GM21367 (cell line): Measurements from ENCODE around the gene CXCL1.

Source experiments
- ATAC-seq: cut with Tn5 transposase; IDR thresholded peaks from one replicate; pipeline ENCODE4 v1.9.1; 2021; ENCODE audit not compliant: unreplicated experiment

The CXCL1 gene

DNA sequence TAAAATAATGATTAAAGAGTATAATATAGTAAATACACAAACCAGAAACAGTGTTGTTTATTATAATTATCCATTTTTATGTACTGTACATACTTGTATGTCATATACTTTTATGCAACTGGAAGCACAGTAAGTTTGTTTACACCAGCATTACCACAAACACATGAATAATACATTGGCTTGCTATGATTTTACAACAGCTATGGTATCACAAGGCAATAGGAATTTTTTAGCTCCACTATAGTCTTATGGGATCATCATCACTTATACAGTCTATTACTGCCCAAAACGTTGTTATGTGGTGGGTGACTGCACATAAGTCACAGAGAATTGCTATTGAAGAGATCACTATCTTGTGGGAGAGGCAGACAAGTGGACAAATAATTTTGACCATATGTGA, 17.9 kb upstream of the CXCL1 start:
- no peak for ATAC-seq

DNA sequence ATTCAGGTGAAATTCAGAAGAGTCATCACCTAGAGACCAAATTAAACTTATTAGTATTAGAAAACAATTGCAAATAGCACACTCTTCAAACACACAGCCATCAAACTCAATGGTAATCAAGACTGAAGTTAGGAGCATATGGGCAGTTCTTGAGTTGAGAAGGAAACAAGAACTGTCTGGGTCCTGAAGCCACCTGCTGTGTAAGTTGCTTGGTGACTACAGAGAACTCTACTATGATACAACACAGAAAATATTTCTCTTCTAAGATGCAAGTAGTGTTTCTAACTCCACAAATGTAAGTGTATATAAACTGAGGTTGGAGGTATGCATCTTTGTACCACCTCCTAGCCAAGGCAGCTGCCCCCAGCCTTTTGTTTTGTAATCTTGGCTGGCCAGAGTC, 16.4 kb upstream of the CXCL1 start:
- ATAC-seq: no peak

DNA sequence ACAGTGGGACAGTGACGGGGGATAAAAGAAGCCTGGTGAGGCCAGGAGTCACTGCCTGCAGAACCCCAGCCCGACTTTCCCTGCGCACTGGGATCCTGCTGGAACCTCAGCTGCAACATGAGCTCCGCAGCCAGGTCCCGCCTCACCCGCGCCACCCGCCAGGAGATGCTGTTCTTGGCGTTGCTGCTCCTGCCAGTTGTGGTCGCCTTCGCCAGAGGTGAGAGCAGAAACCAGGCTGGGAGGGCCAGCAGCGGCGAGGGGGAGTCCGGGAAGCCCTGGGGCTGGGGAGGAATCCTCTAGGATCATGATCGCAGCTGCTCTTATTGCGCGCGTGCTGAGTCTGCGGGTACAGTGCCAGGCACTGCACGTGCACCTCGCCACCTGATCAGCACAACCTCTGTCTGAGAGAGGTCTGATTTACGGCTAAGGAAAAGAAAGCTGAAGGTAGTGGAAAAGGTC, 15.9 kb upstream of the CXCL1 start, which contains the start of gene PF4V1:
TSS of gene PF4V1 (plus strand) at position 51 of the 459 bp plus-strand sequence. CDS start at position 118, 67 bp downstream.
- no peak for ATAC-seq

DNA sequence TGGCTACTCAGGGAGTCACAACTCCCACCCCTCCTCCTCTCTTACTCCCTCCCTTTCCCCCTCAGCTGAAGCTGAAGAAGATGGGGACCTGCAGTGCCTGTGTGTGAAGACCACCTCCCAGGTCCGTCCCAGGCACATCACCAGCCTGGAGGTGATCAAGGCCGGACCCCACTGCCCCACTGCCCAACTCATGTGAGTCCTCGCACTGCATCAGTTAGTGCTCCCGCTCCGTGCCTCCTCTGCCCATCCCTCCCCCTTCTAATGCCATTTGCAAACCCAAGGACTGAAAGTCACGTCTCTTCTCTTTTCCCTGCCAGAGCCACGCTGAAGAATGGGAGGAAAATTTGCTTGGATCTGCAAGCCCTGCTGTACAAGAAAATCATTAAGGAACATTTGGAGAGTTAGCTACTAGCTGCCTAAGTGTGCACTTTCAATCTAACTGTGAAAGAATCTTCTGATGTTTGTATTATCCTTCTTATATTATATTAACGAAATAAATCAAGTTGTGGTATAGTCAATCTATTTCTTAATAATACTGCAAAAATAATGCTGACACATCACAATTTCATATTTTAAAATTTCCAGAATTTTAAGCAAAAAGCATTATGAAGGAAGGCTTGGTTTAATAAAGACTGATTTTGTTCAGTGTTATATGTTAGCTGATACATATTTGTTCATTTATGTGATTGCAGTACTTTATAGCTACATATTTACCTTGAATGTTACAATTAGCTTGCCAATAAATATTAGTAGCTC, 15.3 kb upstream of the CXCL1 start:
- no peak for ATAC-seq

DNA sequence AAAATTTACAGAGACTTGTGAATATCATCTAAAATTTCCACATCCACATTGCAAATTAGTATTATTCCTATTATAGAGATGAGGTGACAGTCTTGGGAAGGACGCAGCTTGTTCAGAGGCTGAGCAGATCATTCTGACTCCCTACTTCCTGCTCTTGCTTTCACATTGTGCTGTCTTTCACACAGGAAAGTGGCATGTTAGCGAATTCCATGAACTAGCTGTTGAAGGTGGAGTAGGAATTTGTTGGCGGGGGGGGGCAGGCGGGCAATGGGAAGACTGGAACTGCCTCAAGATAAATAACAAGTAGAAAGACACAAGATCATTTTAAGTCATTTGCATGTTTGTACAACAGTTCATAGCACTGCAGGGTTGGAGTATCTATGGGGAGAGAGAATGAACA, 13.8 kb upstream of the CXCL1 start:
- no peak for ATAC-seq

DNA sequence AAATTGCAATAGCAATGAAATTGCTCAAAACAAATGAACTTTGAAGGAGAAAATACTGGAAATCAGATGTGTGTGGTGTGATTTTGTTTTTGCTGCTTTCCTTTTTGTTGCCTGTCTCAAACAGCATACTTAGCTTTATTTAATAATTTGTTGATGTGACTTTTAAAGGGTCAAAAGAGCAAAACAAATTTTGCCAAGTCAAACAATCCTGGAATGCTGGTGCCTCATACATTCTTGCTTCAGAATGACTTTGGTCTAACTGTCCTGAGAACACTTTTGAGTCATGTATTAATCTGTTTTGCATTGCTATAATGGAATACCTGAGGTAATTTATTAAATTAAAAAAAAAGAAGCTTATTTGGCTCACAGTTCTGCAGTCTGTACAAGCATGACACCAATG, 12.7 kb upstream of the CXCL1 start:
- ATAC-seq: no peak

DNA sequence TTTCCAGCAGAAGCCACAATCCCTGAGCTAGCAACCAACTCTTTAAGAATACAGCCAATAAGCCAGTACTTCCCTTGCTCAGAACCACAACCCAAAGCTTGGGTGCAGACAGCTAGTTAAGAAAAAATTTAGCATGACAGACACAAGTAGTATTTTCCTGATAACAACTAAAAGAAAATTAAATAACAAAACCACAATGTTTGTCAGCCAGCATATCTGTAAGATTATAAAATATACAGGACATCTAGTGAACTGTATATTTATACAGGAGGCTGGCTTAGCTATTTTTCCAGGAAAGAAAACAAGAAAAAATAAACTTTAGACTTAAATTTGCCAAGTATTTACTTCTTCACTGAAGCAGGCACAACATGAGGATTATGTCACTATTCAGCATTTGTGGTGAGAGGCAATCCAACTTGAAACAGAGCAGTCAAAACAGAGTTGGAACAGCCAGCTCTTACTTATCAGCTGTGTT, 9.5 kb upstream of the CXCL1 start:
- no peak for ATAC-seq

DNA sequence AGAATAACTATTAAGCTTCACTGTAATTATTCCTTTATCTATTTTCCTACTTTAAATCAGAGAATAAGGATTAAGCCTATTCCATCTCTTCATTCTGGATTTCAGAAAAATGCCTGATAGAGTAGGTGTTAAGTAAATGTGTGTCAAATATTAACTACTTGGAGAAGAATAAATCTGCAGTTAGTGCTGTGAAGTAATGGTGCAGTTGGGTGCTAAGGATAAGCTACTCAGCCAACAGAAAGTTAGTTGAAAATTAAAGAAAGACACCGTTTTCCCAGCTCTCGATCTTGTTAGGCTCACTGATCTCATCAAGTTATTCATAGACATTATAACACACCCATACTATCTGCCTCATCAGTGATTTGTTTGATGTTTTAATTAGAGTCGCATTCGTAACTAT, 9.0 kb upstream of the CXCL1 start:
- ATAC-seq: no peak

DNA sequence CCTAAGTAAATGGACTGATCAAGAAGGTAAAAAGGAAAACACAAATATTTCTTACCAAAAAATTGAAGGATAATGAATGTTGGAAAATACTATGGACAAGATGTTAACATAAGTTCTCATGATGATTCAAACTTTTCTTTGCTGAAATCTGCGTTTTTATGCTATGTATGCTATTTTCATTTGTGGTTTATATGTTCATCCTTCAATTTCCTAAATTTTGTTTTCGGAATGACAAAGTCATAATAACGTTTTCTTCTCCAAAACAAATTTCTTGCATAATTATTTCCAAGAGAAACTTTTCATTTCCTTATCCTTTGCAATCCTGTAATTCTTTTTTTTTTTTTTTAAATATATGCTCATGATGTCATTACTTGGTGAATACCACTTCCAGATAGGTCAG, 8.3 kb upstream of the CXCL1 start:
- no peak for ATAC-seq

DNA sequence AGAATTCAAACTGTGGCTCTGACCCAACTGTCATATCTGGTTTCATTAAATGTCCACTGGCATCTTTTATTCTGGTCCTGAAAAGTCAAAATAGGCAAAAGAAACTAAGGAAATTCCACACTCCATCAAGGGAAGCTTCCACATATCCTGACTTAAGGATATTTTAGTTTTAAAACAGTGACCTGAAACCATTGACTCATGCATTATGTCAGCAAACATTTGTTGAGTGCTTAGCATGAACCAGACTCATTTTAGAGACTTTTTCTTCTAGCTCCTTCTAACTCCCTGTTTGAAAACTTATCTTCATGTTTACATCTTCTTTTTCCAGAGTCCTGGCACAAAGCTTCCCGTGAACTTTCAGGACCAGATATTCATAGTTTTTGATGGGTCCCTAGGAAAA, 6.9 kb upstream of the CXCL1 start:
- no peak for ATAC-seq

DNA sequence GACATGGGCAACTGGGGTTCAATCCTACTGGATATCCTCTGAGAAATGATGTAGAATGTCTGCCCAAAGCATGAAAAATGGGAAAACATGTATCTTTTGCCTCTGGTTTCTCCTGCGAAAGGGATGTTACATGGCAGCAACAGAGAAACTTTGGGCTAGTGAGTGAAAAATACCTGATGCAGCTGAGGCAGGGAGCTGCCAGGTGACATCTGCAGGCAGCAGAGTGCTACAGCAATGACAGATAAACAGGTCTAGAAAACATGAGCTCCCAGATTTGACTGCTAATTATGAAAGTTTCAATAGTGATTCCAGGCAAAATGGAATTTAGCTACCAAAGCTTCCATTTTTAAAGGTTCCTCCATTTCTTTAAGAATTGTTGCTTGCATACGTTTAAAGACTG, 4.8 kb upstream of the CXCL1 start:
- no peak for ATAC-seq

DNA sequence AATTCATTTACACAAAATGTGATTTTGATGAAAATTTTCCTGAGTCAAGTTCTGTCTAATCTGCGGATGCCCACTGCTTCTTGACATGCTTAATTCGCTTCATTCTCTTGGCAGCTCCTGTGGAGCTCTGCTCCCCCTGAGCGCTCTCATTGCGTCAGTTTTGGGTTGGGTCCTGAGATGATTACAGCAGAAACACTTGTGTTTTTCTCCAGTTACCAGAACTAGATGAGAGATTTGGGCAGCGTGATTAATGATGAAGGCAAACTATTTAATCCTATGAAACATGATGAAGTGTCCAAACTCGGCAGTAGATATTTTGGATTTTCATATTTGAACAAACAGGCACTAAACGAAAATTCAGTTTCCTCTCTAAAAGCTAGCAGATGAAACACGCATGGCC, 4.2 kb upstream of the CXCL1 start:
- ATAC-seq: no peak

DNA sequence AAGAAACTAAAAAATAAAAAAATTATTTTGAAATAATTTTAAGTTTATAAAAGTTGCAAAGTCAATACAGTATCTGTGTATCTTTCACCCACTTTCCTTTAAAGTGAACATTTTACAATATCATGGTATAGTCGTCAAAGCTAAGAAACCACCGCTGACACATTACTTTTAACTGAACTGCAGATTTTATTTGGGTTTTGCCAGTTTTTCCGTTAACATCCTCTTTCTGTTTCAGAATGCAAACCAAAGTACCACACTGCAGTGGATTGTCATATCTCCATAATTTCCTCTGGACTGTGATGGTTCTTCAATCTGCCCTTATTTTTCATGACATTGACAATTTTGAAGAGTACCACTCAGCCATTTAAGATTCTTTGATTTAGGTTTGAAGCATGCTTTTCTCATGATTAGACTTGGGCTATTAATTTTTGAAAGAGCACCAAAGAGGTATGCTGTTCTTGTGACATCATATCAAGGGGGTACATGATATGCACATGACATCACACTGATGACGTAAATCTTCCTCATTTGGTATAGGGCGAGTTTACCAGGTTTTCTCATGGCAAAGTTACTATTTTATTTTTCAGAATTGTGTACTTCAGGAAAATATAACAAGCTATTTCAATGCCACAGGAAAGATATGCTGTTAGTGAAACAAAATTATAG, 3.6 kb upstream of the CXCL1 start:
- no peak for ATAC-seq

DNA sequence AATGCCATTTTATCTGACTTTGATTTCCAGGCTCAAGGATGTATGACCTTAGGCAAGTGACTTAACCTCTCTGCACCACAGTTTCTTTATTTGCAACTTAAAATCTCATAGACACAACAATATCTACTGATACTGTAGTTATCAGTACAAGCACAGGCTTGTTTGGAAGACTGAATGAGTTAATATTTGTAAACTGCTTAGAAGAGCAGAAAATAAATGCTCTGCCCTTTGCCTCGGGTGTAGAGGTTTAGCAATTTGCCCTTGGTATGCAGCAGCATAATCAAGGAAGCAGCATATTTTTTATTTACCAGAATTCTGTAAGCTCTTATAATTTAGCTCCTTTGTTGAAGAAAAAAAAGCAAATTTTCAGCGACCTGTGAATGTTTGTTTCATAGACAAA, 2.9 kb upstream of the CXCL1 start:
- no peak for ATAC-seq

DNA sequence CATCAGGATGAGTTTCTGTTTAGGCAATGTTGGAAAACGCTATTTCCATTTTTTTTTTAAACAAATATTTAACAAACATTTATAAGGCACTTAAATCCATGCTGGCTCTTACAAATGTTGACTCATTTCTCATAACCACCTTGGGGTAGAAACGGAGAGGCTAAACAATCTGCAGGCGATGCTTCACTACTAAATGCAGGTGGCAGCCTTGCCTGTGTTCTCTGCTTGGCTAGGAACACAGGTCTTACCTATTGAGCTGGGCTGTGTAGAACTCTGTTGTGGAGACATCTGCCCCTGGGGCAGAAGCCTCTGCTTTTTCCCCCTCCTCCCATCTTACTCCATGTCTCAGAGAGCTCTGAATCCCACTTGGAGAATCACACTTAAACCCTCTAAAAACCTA, 1.4 kb upstream of the CXCL1 start:
- ATAC-seq: no peak

DNA sequence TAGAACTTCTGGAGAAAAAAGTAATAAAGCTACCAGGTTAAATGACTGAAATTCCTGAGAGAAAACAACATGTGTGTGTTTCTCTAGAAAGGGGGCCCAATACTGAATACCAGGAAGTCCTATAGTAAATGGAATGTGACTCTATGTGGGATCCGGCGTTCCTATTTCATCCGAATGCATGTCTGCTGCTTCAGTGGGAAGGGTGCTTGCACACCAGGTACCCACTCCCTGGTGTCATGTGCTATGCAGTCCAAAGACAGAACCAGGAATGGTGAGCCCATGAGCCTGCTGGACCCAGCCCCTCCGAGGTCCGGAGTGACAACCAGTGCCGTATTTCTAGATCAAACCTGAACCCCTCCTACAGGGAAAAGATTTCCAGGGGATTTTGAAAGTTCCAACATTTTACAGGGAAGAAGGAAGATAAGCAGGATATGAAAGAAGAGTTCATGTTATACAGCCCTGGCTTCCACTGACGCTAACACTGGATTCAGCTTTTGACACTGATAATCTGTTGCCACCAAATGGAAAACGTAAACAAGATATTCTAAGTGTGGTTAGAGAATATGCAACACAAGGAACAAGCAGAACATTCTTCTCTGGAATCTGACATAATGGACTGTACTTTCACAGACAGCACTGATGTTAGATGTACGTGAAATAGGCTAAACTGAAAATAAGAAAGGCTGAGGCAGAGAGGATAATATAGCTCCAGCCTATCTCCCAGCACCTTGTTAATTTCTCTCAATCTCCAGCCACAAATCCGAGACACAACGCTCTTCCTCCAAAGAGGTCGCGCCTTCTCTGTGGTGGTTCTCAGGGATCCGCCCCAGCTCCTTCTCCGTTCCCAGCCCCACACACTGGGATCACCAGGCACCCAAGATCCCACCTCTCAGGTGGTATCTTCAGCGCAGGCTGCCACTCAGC, 725 bp upstream of the CXCL1 start:
- no peak for ATAC-seq

DNA sequence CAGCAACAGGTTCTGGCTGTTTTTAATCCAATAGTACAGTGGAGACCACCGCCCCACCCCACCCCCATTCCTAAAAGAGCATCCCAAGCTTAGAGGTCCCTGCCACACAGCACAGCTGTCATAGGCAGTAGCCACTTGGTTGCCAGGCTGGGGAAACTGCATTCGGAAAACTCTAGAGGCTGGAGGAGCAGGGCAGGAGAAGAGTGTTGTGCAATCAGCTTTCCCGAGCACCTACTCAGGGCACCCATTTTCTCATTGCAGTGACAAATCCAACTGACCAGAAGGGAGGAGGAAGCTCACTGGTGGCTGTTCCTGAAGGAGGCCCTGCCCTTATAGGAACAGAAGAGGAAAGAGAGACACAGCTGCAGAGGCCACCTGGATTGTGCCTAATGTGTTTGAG, 1.1 kb downstream of the CXCL1 start:
- no peak for ATAC-seq

DNA sequence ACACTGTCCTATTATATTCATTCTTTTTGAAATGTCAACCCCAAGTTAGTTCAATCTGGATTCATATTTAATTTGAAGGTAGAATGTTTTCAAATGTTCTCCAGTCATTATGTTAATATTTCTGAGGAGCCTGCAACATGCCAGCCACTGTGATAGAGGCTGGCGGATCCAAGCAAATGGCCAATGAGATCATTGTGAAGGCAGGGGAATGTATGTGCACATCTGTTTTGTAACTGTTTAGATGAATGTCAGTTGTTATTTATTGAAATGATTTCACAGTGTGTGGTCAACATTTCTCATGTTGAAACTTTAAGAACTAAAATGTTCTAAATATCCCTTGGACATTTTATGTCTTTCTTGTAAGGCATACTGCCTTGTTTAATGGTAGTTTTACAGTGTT, 1.6 kb downstream of the CXCL1 start:
- no peak for ATAC-seq

DNA sequence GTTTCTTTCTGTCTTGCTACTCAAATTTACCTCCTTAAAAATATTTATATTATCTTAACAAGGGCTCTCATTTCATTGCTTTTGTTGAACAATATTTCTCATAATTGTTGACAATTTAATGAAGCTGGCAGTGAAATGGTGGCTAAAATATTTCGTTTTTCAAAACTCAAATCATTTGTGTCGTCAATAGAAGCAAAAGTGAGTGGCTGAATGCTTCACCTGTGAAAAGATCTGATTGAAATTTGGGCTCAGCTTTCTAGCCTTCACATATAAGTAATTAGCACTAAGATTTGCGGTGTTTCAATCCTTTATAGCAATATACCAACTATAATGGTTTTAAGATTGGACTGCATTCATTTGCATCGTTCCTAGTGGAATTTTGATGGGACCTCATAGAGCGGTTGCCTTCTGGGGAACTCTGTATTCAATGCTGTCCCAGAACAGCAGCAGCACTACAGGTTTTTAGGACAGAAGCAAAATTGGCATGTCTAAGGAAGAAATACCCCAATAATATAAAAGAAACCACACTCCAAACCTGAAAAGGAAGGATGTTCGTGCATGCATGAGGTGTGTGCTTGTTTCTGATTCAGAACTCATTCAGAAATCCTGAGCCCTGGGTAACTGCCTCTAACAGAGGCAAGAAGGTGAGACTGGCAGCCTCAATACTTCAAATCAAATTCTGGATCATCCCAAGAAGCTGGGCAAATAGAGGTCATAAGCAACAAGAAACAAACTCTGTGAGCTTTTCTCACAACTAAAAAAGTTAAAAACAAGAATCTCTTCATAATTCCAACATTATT, 2.5 kb downstream of the CXCL1 start:
- no peak for ATAC-seq

DNA sequence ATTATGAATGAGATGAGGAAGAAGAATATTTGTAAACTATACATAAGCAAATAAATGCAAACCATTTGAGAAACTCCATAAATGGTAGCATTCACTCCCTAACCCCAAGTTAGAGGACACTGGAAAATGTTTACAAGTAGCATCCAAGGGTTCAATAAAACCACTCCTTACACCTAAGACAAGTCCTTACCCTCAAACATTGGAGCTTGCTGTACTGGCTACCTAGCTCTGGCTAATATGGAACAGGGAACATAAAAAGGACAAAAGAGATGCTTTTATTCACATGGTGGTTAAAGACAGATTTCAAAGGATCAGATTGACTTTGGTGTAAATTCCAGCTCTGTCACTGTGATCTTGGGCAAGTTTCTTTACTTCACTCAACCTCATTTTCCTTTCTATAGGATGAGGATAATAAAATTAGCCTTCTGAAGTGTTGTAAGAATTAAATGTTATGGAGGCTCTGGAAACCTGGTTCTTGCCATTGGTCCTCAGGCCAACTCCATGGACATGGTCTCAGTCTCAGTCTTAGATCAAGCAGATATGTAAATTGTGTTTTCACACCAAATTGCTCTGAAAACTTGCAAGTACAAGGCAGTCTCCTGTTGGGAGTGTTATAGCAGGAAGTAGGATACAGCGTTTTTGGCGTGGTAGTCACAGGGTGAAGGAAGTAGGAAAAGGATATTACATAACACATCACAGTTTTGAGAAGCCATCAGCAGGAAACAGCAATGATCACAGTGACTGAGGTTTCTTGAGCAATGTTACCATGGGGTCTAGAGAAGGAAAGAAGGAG, 3.3 kb downstream of the CXCL1 start:
- ATAC-seq: no peak
